ENCODE measurements around the gene GNGT2.

Gene GNGT2

DNA sequence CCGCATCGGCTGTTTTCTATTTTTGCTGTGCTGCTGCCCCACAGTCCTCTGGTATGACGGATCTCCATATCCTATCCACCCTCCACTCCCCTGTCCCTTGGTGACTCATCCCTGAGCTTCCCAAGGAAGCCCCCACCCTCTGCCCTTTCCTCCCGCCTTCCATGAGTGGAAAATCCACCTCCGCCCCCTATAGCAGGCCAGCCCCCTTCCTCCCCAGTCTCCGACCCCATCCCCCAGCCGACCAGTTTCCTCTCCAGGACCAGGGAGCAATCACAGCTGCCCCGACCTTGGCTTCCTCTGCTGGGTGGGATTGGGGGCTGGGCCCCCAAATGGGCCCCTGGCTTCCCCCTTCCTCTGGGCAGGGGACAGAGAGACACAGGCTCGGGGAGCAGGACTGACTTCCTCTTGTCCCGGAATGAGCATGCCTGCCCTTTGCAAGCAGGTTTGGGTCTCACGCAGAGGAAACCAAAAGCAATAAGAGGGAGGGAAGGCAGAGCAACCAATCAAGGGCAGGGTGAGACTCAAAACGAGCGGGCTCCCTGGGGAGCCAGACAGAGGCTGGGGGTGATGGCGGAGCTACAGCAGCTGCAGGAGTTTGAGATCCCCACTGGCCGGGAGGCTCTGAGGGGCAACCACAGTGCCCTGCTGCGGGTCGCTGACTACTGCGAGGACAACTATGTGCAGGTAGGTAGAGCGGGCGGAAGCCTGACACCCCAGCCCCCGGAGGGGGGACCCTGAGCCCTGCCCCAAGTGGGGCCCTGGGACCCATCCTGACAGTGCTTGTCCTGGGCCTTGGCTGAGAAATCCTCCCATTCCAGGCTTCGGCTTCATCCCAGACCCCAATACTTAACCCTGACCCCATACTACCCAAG is at the start of gene GNGT2, which contains the start of gene ABI3:
Gene GNGT2 (minus strand): TSS at position 417 of the 872 bp plus-strand sequence. CDS start 3,152 bp downstream, outside the sequence.
Gene ABI3 (plus strand): TSS at position 550 of the 872 bp plus-strand sequence. CDS start 18 bp downstream, at position 568.
- DNase-seq (ENCODE audit: low read depth) = no peak

DNA sequence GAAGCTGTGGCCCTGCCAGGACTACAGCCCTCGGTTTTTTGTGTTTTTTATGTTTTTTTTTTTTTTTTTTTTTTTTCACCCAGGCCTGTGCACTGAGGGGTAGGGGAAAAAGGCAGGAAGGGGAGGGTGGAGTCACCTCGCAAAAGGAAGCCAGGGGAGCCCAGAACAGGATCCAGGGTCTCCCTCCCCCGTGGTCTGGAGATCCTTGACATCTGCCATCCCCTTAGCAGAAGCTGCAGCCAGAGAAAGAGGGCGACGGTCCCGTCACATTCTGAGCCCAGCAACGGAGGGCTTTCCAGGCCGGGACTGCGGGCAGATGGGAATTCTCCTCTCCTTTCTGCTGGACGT is 49.3 kb upstream of the GNGT2 start:
- no peak for DNase-seq (ENCODE audit: low read depth)

DNA sequence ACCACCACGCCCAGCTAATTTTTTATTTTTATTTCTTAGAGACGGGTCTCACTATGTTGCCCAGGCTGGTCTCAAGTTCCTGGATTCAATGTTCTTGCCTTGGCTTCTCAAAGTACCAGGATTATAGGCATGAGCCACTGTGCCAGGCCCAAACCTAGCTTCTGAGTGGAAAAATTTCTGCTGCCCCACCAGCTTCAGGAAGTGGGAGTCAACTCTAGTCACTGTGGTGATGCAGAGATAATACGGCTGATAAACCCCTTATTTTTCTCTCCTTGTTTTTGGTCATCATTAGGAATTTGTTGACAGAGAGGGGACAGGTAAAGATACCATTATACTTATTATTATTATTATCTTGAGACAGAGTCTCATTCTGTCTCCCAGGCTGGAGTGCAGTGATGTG is 48.0 kb upstream of the GNGT2 start:
- no peak for DNase-seq (ENCODE audit: low read depth)

DNA sequence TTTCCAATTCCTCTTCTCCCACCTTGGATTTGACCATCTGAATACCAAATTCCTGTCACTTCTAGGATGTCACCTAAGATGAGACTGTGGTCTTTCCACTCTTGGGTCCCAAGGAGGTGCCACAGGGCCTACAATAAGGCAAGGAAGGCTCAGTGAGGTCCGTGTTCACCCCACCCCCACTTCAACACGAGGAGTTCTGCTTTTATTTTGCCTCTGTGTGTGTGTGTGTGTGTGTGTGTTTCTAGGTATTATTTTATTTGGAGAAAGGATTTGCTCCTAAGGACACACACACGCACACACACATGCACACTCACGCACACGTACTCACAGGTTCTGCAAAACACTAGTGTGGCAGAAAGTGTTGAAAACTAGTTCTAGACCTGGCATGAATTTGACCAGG is 44.8 kb upstream of the GNGT2 start:
- no peak for DNase-seq (ENCODE audit: low read depth)

DNA sequence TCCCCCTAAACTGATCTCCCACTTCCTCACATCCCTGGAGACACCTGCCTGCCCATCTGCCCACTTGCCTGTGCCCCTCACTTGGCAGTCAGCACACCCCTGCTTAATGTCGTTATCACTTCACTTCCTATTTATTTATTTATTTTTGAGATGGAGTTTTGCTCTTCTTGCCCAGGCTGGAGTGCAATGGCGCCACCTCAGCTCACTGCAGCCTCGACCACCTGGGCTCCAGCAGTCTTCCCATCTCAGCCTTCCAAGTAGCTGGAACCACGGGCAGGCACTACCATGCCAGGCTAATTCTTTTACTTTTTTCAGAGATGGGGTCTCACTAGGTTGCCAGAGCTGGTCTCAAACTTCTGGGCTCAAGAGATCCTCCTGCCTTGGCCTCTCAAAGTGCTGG is 43.7 kb upstream of the GNGT2 start:
- no peak for DNase-seq (ENCODE audit: low read depth)

DNA sequence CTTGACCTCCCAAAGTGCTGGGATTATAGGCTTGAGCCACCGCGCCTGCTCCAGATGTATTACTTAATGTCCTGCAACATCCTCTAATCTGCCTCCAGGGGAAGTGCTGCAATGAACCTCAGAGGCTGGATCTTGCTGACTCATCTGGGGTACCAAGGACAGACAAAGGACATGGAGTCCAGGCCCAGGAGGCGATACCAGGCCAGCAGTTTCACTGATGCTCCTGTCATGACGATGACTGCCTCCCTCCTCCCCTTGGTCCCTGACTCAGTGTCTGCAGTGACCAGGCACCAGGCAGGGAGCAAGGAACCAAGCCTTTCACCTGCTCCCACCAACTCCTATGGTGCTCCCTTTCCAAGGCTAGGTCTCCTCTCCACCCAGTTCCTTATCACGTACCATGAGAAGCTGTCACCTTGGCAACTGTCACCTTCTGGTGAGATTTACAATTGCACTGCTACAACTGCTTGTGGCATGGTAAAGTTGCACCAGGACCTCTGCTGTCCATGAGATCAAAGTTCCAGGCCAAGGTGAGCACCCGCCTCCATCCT is 41.8 kb upstream of the GNGT2 start:
- no peak for DNase-seq (ENCODE audit: low read depth)

DNA sequence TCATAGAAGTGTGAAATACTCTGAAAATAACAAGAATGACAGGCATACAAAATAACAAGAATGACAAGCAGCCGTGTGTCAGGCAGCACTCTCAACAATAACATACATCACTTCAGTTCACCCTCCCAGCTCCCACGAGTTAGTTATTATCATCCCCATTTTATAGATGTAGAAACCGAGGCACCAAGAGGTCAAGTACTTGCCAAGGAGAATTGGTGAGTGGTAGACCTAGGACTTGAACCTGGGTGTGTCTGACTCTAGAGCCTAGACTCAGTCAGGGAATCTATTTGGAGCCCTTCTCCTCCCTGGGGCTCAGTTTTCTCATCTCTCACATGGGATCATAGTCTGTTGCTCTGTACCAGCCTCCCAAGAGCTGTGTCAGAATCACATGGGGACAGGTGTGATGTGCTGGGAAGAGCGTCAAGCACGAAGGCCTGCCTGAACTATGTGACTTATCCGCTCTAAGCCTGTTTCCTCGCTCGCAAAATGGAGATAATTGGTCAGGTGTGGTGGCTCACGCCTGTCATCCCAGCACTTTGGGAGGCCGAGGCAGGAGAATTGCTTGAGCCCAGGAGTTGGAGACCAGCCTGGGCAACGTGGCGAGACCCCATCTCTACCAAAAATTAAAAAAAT is 39.6 kb upstream of the GNGT2 start:
- no peak for DNase-seq (ENCODE audit: low read depth)

DNA sequence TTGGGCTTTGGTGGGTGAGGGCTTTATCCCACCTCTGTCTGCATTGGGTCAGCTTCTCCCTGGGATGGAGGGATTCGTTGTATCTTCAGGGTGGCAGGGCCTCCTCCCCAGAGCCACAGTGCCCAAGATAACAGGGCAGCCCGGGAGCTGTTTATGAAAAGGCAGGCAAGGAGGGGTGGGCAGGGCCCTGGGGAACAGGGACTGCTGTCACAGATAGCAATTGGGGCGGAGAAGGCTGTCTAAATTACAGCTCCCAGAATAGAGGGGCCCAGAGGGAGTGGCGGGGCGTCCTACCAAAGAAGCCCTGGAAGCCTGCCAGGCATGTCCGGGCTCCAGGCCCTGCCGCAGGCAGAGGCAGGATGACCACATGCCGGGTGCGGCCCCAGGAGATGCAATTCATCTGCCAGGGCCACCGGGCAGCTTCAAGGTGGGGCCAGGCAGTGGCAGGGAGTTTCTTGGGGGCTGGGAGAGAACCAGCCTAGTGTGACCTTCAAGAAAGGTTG is 39.0 kb upstream of the GNGT2 start:
- no peak for DNase-seq (ENCODE audit: low read depth)

DNA sequence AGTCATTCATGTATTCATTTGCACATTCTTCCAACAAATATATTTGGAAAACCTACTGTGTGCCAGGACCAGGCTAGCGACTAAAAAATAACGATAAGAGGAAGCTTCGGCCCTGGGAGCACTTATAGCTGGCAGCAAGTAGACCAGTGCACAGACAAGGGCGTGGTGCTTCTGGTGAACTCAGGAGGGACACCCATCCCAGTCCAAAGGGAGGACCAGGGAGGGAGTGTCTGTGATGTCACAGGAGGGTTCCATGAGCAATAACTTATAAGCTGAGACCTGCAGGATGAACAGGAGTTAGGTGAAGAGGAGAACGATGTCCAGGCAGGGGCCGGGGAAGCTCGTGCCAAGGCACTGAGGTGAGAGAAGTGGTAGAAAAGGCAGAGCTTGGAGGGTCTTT is 37.6 kb upstream of the GNGT2 start:
- DNase-seq (ENCODE audit: low read depth) = no peak

DNA sequence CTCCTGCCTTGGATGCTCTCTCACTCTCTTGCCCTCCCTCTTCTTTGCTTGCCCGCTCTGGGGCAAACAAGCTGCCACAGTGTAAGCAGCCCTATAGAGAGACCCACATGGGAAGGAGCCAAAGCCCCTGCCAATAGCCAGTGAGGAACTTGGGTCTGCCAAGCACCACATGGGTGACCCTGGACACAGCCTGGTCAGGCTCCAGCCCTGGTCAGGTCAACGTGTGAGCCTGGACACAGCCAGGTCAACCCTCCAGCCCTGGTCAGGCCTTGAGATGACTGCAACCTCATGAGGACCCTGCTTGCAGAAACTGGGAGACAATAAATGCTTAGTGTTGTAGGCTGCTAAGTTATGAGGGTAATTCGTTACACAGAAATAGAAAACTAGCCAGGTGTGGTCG is 34.5 kb upstream of the GNGT2 start:
- no peak for DNase-seq (ENCODE audit: low read depth)

DNA sequence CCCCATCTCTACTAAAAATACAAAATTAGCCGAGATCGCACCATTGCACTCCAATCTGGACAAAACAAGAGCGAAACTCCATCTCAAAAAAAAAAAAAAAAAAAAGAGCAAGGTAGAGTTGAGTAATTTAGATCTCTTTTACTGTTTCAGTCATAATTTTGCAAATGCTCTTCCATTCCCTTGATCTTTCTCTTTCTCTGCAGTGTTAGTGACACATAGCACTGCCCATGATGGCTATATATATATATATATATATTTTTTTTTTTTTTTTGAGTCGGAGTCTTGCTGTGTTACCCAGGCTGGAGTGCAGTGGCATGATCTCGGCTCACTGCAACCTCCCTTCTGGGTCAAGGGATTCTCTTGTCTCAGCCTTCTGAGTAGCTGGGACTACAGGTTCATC is 32.4 kb upstream of the GNGT2 start:
- DNase-seq (ENCODE audit: low read depth) = no peak

DNA sequence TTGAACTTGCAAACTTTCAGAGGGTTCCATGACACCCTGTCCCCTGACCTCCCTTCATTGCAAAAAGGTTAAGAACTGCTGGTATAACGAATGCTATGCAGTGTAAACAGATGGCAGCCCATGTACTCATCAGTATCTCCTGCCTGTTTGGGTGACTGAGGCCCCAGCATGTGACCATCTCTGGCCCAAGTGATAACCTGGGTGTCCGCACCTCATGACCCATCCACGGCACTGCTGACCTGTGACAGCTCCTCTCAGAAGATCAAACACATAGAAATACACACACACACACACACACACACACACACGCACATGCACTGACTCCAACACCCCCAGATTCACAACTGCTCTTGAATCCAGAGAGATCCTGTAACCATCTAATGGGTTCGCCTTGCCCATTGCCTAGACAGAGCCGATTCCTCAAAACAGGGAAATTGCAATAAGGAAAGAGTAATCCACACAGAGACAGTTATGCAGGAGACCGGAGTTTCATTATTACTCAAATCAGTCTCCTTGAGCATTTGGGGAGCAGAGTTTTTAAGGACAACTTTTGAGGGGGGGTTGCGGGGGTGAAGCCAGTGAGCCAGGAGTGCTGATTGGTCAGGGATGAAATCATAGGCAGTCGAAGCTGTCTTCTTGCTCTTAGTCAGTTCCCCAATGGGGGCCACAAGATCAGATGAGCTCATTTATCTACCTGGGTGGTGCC is 31.5 kb upstream of the GNGT2 start:
- no peak for DNase-seq (ENCODE audit: low read depth)

DNA sequence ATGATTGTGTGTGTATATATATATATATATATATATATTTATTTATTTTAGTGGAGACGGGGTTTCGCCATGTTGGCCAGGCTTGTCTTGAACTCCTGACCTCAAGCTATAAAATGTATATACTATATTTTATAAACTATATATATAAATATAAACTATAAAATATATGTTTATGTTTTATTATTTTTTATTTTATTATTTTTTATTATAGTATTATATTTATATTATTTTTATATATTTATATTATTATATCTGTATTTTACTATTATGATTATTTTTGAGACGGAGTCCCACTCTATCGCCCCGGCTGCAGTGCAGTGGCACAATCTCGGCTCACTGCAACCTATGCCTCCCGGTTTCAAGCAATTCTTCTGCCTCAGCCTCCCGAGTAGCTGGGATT is 30.7 kb upstream of the GNGT2 start:
- no peak for DNase-seq (ENCODE audit: low read depth)

DNA sequence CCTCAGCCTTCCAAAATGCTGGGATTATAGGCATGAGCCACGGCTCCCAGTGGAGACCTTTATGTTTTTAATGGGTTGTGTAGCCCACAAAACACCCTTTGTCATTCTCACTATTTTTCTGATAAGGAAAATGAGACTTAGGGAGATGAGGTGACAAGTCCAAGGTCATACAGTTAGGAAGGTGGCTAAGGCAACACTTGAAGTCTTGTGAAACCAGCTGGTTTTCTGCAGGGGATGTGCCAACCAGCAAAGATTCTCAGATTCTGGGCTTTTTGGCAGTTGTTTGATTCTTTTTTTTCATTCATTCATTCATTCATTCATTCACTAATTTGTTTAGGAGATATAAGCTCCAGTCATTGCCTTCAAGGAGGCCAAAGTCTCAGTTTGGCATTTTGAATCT is 30.2 kb upstream of the GNGT2 start:
- DNase-seq (ENCODE audit: low read depth) = no peak

DNA sequence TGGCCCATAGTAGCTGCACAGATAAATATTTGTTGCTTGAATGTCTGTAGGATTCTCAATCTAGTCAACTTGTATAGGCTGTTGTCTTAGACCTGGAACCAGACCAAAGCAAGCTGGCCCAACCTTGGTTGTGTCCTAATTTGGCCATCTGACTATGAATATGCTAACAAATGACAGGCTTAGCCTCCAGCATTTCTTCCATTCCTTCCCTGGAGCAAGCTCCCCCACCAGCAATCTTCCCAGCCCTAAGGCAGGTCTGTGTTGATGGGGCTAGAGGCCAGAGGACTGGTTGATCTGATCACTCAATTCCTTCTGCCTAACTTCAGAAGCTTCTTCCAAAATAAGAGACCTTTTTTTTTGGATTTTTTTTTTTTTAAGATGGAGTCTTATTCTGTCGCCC is 29.6 kb upstream of the GNGT2 start:
- DNase-seq (ENCODE audit: low read depth) = no peak

DNA sequence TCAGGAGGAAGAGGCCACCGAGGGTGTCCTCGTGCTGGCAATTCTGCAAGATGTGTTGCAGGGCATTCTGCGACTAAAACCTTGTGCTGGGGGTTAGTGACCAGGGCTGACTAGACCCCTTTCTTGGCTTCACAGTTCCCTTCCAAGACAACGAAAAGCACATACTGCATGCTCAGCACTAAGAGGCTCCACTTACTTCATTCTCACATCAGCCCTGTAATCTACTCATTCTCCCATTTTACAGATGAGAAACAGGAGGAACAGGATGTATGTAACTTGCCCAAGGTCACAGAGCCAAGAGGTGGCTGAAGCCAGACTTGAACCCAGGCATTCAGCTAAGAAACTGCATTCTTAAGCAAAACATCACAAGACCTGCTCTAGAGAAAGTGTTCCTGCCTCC is 25.5 kb upstream of the GNGT2 start:
- no peak for DNase-seq (ENCODE audit: low read depth)

DNA sequence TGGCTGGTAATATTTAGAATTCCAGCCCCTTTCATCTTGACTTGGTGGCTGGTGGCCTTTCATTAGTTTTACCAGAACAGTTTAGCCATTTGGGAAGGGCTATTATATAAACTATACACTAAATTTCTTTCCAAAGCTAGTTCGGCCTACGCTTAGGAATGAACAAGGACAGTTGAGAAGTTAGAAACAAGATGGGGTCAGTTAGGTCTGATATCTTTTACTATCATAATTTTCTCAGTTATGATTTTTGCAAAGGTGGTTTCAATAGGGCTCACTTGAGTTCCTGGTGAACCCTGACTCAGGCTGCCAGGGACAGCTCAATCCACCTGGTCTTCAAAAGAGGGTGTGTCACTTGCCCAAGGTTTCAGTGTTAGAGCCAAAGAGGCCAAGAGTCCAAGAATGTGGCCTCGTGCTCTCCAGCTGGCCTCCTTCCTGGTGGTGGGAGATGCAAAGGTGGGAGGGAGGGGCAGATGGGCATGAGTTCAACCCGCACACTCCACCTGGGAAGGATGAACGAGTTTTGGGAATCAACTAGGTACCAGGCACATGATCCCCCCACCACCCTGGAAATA is 24.2 kb upstream of the GNGT2 start:
- DNase-seq (ENCODE audit: low read depth) = no peak

DNA sequence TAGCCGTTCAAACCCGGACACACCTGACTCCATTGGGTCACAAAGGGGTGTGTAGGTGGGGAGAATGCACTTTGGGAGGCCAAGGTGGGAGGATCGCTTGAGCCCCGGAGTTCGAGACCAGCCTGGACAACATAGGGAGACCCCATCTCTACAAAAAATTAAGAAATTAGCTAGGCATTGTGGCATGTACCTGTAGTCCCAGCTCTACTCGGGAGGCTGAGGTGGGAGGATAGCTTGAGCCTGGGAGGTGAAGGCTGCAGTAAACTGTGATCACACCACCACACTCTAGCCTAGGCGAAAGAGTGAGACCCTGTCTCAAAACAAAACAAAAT is 21.2 kb upstream of the GNGT2 start:
- no peak for DNase-seq (ENCODE audit: low read depth)

DNA sequence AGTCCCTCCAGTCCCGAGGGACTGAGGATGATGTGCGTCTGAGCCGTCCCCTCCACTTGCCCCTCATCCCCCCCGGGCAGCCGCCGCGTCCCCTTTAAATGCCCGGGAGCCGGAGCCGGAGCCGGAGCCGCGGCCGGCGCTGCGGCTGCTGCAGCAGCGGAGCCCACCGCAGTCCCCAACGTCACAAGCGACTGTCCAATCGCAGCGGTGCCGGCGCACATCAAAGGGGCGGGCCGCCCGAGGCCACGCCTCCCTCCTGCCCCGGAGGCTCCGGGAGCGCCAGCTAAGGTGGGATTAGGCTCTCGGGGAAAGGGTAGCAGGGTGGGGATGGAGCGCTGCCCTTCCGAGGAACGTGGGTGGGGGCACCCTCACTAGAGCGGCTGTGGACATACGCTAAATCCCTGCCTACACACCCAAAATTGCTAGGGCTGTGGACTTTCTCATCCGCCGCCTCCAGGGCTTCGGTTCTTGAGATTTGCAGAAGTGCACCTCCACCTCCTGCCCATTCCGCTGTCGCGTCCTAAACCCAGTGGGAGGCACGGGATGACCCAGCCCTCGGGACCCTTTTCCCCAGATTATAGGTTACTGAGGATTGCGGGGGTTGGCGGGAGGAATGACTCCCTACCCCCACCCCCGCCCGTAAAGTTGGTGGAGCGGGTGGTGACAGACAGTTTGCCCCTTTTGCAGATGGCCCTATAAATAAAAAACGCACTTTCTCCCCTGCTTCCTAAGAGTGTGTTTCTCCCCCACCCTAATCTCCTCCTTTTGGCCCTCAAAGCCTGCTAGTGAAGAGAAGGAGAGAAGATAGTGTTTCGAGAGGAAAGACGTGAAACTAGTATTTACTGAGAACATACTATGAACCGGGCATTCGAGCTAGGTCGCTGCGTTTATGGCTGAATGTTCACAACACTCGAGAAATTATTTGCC is 20.5 kb upstream of the GNGT2 start, which contains the start of gene PHOSPHO1:
Gene PHOSPHO1 (minus strand): TSS at position 152 of the 927 bp plus-strand sequence. CDS start 4,096 bp downstream, outside the sequence.
- peak; percentile 77 for DNase-seq (ENCODE audit: low read depth)

DNA sequence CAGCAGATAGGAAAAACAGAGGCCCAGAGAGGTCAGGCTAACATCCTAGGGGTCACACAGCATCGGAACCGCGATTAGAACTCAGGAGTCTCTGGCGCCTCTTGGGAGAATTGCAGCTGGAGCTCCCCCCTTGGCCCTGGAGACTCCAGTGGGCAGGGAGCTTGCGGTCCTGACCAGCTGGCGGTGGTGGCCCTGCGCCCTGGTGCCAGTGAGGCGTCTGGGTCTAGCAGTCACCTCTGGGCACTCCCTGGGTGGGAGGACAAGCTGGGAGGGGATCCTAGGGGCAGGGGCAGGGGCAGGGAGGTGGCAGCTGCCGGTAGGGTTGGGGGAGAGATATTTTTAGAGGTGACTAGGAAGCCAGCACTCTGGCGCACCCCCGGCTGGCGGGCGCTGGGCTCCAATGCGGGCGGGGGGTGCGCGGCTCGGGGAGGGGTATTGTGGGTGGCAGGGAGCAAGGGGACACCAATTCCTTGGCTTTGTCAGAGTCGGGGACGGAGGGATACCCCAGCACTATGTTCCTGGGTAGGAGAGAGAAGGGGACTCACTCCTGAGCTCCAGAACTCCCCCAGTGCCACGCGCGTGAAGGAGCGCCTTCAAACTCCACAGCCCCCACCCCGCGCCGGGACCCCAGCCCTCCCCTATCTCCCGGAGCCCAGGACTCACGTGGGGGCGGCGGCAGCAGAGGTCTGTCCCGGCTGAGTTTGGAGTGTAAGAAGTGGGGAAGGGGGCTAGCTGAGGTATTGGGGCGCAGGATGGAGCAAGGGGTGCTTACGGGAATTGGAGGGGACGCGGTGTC is 19.6 kb upstream of the GNGT2 start:
- no peak for DNase-seq (ENCODE audit: low read depth)
